NCI-H774 (cell line): ENCODE results near the gene ZSCAN5A.
"Not testable (repeated sequence)": the region's sequence is repeated elsewhere in the genome, so short reads cannot be mapped to it uniquely, and the experiment has no call there.

Experiments
- DNase-seq: peaks from one replicate; lab custom pipeline; 2025; lab: John Stamatoyannopoulos, UW

Gene ZSCAN5A, protein sequence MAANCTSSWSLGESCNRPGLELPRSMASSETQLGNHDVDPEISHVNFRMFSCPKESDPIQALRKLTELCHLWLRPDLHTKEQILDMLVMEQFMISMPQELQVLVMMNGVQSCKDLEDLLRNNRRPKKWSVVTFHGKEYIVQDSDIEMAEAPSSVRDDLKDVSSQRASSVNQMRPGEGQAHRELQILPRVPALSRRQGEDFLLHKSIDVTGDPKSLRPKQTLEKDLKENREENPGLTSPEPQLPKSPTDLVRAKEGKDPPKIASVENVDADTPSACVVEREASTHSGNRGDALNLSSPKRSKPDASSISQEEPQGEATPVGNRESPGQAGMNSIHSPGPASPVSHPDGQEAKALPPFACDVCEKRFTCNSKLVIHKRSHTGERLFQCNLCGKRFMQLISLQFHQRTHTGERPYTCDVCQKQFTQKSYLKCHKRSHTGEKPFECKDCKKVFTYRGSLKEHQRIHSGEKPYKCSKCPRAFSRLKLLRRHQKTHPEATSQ

DNA sequence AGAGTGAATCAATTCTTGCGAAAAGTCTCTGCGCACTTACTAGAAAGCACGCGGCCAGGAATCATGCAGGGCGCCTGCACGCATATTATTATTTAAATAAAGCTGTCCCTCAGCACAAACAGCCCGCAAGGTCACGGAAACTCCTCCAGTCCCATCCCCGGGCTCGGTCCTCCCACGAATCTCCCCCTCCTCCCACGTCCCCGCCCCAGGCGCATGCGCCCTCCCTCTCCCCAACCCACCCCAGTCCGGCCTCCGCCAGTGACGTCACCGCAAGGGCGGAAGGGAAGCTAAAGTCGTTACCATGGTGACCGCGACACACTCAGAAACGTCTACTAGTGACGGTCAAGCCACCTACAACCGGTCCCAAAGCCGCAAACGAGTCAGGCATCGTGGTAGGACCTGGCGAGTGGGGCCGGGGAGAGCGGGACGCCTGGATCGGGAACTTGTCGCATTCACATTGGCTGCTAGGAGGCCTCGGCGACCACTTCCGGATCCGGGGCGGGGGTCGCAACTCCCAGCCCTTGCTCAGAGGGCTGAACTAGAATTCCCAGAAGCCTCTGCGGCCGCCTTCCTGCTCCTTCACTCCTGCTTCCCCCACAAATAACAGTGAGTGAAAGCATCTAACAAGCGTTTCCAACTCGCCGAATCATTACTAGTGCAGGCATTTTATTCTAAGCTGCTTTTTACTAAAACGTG is at the start of gene ZSCAN5A:
Gene ZSCAN5A, minus strand, starts transcription at position 459 of the 696 bp plus-strand sequence. CDS start 89,793 bp downstream, outside the sequence.
- DNase-seq = peak; percentile 94

DNA sequence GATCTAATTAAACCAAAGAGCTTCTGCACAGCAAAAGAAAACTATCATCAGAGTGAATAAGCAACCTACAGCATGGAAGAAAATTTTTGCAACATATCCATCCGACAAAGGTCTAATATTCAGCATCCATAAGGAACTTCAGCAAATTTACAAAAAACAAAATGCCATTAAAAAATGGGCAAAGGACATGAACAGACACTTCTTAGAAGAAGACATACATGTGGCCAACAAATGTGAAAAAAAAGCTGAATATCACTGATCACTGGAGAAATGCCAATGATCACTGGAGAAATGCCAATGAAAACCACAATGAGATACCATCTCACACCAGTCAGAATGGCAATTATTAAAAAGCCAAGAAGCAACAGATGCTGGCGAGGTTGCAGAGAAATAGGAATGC is 46.2 kb upstream of the ZSCAN5A start:
- DNase-seq = no peak

DNA sequence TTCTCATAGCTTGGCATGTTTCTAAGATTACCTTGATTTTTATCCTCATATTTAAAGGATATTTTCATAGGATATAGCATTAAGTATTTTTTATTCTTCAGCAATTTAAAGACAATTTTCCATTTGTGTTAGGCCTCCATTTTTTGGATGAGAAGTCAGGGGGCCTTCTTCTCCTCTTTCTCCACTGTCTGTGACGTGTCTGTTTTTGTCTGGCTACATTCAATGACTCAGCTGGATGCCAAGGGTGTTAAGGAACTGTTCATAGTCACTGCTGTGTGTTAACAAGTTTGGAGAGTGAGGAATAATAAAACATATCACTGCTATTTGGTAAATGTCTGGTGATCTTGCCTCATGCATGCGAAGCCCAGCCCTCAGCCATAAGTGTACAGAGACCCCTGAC is 42.3 kb upstream of the ZSCAN5A start:
- no peak for DNase-seq

DNA sequence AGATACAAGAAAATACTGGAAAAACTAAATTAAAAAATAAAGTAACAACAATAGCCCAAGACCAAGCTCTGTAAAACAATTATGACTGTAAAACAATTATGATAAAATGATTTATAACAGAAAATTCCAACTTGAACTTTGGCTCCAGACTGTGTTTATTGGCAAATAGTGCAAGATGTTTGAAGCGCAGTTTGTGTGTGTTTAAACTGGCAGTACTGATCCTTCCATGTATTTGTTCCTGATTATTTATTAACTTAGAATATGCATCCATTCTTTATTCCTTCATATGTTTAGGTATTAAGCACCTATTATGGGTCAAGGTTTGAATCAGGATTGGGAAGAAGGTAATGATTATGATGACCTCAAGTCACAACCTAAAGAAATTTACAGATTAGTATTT is 40.9 kb upstream of the ZSCAN5A start:
- no peak for DNase-seq

DNA sequence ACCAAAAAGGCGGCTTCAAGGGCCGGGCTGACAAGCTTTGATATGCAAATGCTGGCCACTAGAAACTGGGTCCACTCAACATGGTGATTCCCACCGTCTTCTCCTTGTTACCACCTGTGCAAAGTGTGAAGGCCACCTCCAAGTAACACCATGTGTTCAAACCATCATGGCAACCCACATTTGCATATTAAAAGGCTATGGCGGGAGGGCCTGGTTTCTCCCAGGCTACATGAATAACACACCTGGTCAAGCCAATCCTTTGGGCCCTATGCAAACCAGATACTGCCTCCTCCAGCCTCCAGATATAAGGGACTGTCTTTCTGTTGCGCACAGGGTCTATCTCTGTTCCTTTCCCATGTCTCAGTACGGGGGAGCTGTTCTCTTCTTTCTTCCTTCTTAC is 36.6 kb upstream of the ZSCAN5A start:
- no peak for DNase-seq

DNA sequence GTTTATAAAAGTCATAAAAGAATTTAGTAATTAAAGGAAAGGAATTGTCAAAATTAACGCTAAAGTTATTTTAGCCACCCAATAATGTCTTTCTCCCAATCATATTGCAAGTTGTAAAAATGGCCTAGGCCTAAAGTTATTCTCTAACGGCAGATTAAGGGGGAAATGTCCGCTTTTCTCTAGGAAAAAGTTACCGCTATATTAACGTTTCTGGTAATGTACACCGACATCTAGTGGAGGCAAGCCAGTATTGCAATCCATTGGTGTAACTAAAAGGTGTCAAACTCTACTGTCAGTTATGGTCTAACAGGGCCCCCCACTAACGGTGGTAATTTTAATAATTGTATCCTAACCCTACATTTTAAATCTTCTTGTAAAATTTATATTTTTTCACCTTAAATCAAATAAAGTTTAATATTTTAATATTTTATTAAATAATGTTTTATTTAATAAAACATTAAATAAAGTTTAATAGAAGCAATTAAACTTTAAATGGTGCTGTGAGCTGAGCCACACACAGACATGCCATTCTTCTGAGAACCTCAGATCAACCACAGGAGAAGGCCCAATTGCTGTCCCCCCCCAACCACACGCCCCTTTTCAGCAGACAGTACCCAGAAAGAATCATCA is 35.9 kb upstream of the ZSCAN5A start:
- no peak for DNase-seq

DNA sequence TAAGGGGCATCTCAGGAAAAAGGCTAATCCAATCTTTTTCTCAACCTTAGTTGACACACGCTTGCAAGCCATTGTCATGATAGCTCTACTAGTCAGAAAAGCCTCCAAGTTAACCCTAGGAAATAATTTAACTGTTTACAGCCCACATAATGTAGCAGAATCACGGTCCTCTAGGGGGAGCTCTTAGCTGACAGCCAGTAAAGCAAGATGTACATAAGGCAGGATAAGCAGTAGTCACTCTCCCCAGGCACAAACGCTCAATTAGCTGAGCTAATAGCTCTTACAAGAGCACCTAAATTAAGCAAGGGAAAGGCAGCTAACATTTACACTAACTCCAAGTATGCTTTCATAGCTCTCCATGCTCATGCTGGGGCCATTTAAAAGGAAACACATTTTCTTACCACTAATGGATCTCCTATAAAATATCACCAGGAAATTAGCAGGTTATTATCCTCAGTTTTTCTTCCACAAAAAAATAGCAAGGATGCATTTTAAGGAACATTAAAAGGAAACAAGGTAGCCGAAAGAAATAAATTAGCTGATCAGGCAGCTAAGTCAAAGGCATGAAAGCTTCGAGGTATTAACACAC is 33.7 kb upstream of the ZSCAN5A start:
- no peak for DNase-seq

DNA sequence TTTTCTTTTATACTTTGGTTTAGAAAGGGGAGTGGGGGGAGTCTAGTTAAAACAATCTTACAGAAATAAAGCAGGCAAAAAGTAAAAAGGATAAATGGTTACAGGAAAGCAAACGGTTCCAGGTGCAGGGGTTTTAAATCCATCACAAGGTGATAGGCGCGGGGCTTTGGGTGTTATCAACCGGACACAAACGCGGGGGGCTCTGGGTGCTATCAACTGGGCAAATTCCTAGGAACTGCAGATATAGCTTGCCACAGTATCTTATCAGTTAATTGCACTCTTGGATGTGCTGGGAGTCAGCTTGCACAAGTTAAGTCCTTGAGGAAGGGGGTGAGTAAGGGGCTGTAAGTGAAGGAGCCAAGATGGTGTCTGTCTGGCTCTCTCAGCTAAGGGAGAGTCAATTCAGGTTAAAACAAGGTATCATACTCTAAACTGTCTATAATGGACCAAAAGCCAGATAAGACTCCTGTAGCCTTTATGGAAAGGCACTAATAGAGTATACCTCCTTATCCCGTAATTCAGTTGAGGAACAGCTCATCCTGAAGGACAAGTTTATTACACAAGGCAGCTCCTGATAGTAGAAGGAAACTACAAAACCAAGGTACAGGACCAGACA is 32.6 kb upstream of the ZSCAN5A start:
- no peak for DNase-seq

DNA sequence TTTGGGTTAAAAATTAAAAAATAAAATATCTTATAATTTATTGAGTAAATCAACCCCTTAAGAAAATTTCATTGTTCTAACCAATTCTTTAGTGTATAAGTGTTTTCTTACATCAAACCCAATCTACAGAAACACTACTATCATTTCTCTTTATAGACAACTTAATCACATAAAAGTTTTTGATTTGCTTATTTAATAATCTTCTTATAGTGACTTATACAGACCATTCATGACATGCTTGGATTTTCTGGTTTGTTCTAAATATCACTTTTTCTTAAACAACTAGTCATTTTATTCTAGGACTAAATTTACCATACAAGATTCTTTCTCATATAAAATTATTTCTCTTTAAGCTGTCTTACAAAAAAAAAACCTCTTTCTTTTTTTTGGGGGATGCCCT is 27.3 kb upstream of the ZSCAN5A start:
- DNase-seq = no peak

DNA sequence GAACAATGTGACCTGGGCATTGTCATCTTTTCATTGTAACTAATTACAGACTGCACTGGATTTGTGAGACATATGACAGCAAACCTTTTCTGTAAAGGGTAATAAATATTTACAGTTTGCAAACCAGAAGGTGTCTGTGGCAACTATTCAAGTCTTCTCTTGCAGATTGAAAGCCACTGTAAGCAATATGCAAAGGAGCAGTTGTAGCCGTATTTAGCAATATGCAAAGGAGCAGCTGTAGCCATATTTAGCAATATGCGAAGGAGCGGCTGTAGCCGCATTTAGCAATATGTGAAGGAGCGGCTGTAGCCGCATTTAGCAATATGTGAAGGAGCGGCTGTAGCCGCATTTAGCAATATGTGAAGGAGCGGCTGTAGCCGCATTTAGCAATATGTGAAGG is 24.4 kb upstream of the ZSCAN5A start:
- not testable (repeated sequence) for DNase-seq

DNA sequence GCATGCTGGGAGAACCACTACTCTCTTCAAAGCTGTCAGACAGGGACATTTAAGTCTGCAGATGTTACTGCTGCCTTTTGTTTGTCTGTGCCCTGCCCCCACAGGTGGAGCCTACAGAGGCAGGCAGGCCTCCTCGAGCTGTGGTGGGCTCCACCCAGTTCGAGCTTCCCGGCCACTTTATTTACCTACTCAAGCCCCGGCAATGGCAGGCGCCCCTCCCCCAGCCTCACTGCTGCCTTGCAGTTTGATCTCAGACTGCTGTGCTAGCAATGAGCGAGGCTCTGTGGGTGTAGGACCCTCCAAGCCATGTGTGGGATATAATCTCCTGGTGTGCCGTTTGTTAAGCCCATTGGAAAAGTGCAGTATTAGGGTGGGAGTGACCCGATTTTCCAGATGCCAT is 22.4 kb upstream of the ZSCAN5A start:
- DNase-seq = not testable (repeated sequence)

DNA sequence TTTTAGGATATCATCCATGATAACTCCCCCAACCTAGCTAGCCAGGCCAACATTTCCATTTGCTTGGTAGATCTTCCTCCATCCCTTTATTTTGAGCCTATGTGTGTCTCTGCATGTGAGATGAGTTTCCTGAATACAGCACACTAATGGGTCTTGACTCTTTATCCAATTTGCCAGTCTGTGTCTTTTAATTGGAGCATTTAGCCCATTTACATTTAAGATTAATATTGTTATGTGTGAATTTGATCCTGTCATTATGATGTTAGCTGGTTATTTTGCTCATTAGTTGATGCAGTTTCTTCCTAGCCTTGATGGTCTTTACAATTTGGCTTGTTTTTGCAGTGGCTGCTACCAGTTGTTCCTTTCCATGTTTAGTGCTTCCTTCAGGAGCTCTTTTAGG is 20.7 kb upstream of the ZSCAN5A start:
- DNase-seq = not testable (repeated sequence)

DNA sequence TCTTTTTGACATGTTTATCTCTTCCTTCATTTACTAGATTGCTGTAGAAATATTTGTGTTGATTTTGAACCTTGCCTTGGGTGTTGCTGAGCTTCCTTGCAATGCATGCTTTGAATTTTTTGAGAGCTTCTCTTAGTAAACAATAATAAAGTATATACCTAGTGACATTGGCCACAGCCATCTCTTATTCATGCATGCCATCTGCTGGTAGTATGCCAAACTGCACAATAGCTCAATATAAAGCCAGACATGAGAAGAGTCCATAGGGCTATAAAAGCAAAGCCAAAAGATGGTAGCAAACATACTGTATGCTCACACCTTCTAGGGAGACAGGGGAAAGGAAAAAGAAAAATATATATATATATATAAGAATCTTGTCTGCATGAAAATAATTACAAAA is 18.9 kb upstream of the ZSCAN5A start:
- peak; percentile 14 for DNase-seq

DNA sequence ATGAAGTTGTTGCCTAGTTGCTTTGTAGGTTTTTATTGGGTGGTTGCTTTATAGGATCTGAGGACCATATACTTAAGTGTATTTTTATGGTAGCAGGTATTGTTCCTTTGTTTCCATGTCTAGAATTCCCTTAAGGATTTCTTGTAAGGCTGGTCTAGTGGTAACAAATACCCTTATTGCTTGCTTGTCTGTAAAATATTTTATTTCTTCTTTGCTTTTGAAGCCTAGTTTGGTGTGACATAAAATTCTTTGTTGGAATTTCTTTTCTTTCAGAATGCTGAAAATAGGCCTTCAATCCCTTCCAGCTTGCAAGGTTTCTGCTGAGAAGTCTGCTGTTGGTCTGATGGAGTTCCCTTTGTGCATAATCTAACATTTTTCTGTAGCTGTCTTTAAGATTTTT is 18.1 kb upstream of the ZSCAN5A start:
- DNase-seq = no peak

DNA sequence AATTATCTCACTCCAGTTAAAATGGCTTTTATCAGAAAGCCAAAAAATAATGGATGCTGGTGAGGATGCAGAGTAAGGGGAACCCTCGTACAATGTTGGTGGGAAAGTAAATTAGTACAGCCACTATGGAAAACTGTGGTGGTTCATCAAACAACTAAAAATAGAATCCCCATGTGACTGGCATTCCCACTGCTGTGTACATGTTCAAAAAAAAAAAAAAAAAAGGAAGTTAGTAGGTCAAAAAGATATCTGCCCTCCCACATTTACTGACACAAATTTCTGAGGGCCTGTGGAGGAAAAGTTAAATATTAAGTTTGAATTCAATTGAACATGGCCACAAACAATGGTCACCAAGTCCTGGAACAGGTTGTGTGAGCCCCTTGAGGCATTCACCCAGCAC is 9.8 kb upstream of the ZSCAN5A start:
- DNase-seq = no peak

DNA sequence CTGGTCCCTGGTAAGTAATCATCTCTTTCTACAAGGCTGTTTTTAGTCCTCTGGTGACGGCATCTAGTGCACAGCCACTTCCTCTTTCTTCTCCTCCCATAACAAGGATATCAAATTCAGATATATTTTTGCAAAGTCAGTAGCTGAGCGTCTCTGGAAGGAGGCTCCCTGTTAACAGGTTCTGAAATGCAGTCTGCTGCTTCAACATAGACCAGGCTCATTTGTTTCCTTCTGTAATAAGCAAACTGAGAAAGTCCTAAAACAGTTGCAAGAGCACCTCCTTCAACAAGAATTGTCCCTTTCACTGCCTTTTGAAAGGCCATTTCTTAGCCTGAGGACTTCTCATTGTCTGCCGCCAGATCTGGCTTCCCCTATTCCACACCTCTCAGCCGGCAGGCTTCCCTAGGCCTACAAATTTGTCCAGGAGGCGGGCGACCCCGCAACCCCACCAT is 7.4 kb upstream of the ZSCAN5A start:
- DNase-seq = no peak

DNA sequence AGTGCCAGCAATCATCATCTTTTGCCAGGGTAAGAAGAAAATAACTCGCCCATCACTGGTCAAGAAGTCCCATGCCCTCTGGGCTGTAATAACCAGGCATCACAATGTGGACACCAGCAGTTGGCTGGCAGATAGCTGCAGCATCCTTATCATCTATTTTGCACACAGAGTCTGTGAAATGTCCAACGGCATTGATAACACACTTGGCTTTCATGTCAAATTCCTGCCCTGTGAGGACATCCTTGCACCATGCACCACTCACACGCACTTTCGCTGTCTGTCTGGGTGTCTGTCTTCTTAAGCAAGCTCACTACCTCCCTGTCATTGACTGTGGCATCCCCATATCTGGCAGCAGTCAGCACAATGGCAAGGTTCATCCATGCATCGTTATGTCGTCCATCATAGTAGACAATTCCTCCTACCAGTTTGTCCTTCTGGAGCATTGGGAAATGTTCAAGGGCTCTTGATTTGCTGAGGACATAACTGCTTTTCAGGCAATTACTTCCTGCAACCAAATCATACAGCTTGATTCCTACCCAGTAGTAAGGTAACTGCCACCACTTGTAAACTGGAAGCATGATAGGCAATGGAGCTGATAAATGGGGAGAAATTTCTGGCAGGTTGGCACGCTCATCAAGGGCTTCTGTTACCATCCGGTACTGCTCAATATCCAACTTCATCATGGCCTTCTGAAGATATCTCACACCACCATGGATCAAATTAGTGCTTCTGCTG is 6.8 kb upstream of the ZSCAN5A start:
- DNase-seq = no peak

DNA sequence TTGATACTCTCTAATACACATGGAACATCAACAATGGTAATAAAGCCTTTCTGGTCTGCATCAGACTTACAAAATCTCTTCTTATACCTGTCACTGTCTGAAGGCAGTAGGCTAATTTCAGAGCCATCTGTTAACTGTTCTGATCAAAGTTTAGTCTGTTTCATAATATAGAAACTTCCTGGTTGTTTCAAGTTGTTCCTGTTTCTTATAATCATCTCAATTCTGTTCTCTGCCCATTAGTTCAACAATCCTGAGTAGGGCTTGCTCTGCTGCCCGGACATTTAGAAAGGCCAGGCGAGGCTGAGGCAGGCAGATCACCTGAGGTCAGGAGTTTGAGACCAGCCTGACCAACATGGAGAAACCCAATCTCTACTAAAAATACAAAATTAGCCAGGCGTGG is 5.4 kb upstream of the ZSCAN5A start:
- no peak for DNase-seq

DNA sequence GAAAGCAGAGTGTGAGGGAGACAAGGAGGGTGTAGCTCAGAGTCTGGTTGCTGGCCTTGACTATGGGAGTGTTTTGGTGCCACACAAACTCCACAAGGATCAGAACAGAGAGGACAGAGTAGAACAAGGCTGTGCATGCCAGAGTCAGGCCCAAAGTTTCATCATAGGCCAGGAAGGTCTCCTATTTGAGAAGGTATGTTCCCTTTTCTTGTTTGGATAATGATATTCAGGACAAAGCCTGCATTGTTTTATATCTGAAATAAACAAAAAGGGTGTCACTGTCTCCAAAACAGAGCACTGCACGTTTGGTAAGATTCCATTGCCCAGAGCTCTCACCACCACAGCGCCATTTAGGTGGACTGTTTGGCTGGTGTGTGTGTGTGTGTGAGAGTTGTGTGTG is 3.1 kb upstream of the ZSCAN5A start:
- no peak for DNase-seq

DNA sequence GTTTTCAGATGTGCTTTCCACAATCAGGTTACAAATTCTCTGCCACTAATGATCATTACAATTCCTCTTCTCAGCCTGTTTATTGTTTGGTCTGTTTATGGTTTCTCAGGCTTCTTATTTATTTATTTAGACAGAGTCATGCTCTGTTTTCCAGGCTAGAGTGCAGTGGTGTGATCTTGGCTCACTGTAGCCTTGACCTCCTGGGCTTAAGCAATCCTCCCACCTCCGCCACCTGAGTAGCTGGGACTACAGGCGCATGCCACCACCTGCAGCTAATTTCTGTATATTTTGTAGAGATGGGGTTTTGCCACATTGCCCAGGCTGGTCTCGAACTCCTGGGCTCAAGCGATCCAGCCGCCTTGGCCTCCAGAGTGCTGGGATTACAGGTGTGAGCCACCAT is 2.1 kb upstream of the ZSCAN5A start:
- no peak for DNase-seq
